GM13976 (cell line): ENCODE data around the gene SLC22A23.

Source experiments
- DNase-seq: peaks from one replicate; pipeline ENCODE4 v3.0.0; 2012; ENCODE audit warnings: low spot score
- in situ Hi-C: fragments of 300-500 bp; cut with MboI; formaldehyde crosslinking; loops from one replicate; pipeline ENCODE4 v1.12.0; 2022; ENCODE audit warnings: low sequenced_read_pairs, mixed read lengths, inconsistent platforms; ENCODE audit not compliant: unreplicated experiment
- TF ChIP-seq, protein P1 (sequence below): IDR thresholded peaks from 2 replicates; pipeline ENCODE4 v1.5.1; 2012; ENCODE audit warnings: borderline replicate concordance, mild to moderate bottlenecking; ENCODE audit not compliant: insufficient read depth; ENCODE audit errors: extremely low read depth, missing control alignments, control extremely low read depth

SLC22A23 gene

GRCh38 chr6:3449321-3449720, 7.5 kb downstream of the SLC22A23 start:
- TF ChIP-seq, protein P1, sequence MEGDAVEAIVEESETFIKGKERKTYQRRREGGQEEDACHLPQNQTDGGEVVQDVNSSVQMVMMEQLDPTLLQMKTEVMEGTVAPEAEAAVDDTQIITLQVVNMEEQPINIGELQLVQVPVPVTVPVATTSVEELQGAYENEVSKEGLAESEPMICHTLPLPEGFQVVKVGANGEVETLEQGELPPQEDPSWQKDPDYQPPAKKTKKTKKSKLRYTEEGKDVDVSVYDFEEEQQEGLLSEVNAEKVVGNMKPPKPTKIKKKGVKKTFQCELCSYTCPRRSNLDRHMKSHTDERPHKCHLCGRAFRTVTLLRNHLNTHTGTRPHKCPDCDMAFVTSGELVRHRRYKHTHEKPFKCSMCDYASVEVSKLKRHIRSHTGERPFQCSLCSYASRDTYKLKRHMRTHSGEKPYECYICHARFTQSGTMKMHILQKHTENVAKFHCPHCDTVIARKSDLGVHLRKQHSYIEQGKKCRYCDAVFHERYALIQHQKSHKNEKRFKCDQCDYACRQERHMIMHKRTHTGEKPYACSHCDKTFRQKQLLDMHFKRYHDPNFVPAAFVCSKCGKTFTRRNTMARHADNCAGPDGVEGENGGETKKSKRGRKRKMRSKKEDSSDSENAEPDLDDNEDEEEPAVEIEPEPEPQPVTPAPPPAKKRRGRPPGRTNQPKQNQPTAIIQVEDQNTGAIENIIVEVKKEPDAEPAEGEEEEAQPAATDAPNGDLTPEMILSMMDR: no peak
- no peak for DNase-seq
- in situ Hi-C loops: no loop called here

- in situ Hi-C loops: no loop called here
- TF ChIP-seq, protein P1: no peak
- DNase-seq: no peak
Observed at GRCh38 chr6:3447005-3447404, 9.8 kb downstream of the SLC22A23 start.

GRCh38 chr6:3446184-3446583, 10.7 kb downstream of the SLC22A23 start:
- in situ Hi-C loops: no loop called here
- TF ChIP-seq, protein P1: no peak
- no peak for DNase-seq

DNA sequence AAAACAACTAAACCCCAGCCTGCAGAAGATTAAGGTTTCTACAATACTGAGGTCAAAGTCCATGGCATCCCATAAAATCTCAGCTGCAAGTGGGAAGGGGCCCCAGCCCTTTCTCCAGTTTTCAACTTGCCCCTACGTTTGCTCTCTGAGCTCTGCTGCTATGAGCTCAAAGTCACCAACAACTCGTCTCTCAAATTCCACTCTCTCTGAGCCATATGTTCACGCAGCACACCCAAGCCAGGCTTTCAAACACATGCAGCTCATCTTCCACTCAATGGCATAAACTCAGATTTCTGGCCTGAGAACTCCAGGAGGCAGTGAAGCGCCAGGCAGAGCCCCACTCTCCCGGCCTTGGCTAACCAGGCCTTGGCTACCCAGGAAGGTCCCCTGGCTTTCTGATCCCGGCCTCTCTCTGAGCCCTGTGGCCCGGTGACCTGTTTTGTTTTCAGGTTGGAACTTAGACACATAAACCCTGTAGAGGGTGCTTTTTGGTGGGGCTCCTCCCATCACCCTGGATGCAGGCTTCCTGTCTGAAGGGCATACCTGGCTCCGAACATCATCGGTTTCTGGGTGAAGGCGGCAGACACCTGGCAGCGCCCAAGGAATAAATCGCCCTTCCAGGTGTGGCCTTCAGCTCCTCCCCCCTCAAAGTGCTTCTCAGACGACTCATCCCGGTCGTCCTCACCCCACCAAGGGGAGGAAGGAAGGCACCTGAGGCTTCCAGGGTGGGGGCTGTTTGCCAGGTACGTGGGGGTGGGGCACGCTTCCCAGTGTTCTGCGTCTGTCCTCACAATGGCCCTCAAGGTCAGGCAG, 12.4 kb downstream of the SLC22A23 start:
- TF ChIP-seq, protein P1: no peak
- in situ Hi-C loops: no loop called here

DNA sequence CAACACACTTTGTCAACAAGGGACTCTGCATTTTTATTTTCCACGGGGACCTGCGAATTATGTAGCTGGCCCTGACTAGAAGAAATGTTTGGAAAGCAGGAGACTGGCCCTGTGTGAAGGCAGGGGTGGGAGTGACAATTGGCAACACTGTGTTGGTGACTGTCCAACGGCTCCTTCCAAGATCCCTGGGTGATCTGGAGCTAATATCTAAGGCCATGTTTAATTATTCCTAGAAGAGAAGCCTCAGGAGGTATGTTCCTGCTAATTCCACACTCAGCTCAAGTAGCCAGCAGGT, 13.7 kb downstream of the SLC22A23 start:
- TF ChIP-seq, protein P1: no peak
- no peak for DNase-seq
- in situ Hi-C loops: no loop called here

More for the DNA sequence above, 12.4 kb downstream of the SLC22A23 start:
- DNase-seq: no peak

DNA sequence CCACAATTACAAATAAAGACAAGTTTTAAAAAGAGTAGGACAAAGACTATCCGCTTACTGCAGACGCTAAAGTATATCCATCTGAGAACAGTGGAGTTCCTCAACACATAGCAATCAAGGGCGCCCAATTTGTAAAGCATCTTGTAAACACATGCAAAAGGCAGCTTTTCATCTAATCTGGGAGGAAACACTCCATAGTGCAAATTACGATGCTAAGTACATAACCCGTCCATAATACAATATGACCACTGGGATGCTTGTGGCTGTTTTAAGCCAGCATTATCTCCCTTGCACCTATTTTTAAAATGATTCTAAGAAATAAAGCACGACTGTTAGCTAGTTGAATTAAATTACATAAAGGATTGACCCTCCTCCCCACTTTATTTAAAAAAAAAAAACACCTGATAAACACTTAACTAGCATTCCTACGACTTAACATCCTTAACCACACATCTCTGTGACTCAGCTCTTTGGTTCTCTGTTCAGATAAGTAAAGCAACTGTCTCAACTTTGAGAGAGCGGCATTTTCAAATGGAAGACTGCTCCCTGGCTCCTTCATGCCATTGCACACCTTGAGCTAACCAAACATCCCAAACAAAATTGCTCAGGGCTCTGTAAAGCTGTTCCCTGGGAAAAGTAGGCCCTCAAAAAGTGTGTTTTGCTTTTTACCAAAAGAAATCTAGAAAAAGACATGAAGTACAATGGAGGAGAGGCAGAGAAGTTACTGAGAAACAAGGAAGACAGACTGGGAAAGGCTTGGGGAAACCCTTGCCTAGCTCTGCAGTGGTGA, 14.2 kb downstream of the SLC22A23 start:
- in situ Hi-C loops: no loop called here
- TF ChIP-seq, protein P1: no peak
- no peak for DNase-seq
